Mucosa of rectum (tissue), 2 donors: ENCODE data around the gene CDC73.

Experiments used
- H3K27ac ChIP-seq, 2 donors: one replicate each; pipeline ENCODE4 v1.7.0; 2013; ENCODE audit warnings: inconsistent platforms in 2 of 2, low read depth in 2 of 2, low read length in 2 of 2
- H3K27me3 ChIP-seq, 2 donors: one replicate each; pipeline ENCODE4 v1.7.0; 2013; ENCODE audit warnings: low read length in 2 of 2; ENCODE audit not compliant: control insufficient read depth in 2 of 2, insufficient read depth in 2 of 2
- H3K36me3 ChIP-seq, 2 donors: one replicate each; pipeline ENCODE4 v1.7.0; 2013; ENCODE audit warnings: low read length in 2 of 2; ENCODE audit not compliant: control insufficient read depth in 2 of 2, insufficient read depth in 2 of 2
- H3K4me1 ChIP-seq, 2 donors: one replicate each; pipeline ENCODE4 v1.7.0; 2013; ENCODE audit warnings: low read length in 2 of 2, mild to moderate bottlenecking in 1 of 2; ENCODE audit not compliant: control insufficient read depth in 2 of 2, insufficient read depth in 2 of 2
- H3K4me3 ChIP-seq, 2 donors: one replicate each; pipeline ENCODE4 v1.7.0; 2013; ENCODE audit warnings: low read length in 2 of 2
- H3K9ac ChIP-seq, 2 donors: one replicate each; pipeline ENCODE4 v1.7.0; 2013; ENCODE audit warnings: low read length in 2 of 2, low read depth in 1 of 2, mild to moderate bottlenecking in 1 of 2
- H3K9me3 ChIP-seq, 2 donors: one replicate each; pipeline ENCODE4 v1.7.0; 2013; ENCODE audit warnings: low read length in 2 of 2; ENCODE audit not compliant: control insufficient read depth in 2 of 2
- donor health status: healthy.
- donor health status: Normal muscosa, but diverticular disease.

The CDC73 gene

GRCh38 chr1:193103759-193104501 lies 17.9 kb upstream of the CDC73 start:
- Histone ChIP-seq H3K36me3 (peaks cover 14 to 15% of the 10 kb centered on the region in 2 donors), H3K9me3 (no peaks in the 10 kb centered on the region), H3K27me3 (no peaks in the 10 kb centered on the region), H3K27ac (peak overlapping the region; percentile 90 to 93), H3K4me3 (peak overlapping the region; percentile 91 to 98), H3K4me1 (peaks cover 7 to 14% of the 10 kb centered on the region in 2 donors), H3K9ac (peak overlapping the region; percentile 88 to 91)

- peak overlapping the region; percentile 88 to 91 for H3K9ac ChIP-seq
- H3K27ac ChIP-seq: peak overlapping the region; percentile 90 to 93
- H3K27me3 ChIP-seq: no peaks in the 10 kb centered on the region
- peaks cover 7 to 14% of the 10 kb centered on the region in 2 donors for H3K4me1 ChIP-seq
- peaks cover 10 to 11% of the 10 kb centered on the region in 2 donors for H3K36me3 ChIP-seq
- H3K9me3 ChIP-seq: no peaks in the 10 kb centered on the region
- peak overlapping the region; percentile 91 to 98 for H3K4me3 ChIP-seq
Measured at GRCh38 chr1:193104502-193104906, 17.3 kb upstream of the CDC73 start.

DNA sequence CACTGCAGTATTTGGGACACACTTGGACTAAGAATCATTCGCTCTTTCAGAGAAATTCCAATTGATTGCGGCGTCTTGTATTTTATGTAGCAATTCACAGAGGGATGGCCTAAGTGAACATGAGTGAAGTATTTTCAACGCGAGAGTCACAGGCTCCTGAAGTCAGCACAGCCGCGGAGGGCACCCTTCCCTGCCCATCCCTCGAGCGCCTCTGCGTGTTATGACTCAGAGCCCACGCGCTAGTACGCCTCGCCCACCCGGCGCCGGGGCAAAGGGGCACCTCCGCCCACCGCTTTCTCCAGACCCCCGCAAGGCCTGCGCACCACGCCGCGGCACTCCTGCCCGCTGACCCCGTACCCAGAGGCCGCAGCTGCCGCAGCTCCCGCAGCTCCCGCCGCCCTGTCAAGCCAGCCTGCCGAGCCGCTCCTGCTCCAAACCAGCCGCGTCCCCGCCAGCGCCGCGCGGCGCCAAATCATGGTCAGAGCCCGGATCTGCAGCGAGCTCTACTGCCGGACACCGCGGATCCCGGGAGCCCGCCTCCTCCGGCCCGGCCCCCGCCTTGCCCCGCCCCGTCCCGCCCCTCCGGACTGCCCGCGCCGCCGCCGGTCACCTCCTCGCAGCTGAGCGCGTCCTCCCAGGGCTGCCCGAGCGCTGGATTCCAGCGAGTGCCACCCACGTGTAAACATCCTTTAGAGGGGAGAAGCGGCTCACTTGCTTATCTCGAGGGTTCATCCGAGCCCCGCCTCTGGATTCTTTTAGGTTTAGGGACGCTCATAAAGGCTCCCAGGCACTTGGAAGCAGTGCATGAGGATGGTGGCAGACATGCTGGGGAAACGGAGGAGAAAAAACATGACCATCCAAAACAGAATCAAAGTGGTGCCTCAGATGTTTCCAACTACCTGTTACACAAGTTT lies 16.7 kb upstream of the CDC73 start, which contains the start of gene GLRX2:
Gene GLRX2 (minus strand): TSS at position 508 of the 914 bp plus-strand sequence. CDS start 32 bp downstream, at position 476.
- H3K9ac ChIP-seq: peak within 1 kb of the TSS; percentile 88 to 91
- H3K4me1 ChIP-seq: peaks cover 7 to 14% of the 10 kb centered on the region in 2 donors
- peak within 1 kb of the TSS; percentile 90 to 93 for H3K27ac ChIP-seq

GRCh38 chr1:193105821-193106177 lies 16.0 kb upstream of the CDC73 start:
- Histone ChIP-seq H3K4me3 (peak overlapping the region; percentile 91 to 98), H3K27me3 (no peaks in the 10 kb centered on the region), H3K27ac (peak overlapping the region; percentile 90 to 93), H3K9me3 (no peaks in the 10 kb centered on the region), H3K9ac (peak overlapping the region; percentile 77 to 88), H3K36me3 (no peaks in the 10 kb centered on the region), H3K4me1 (peaks cover 7 to 14% of the 10 kb centered on the region in 2 donors)

More for the DNA sequence above, 16.7 kb upstream of the CDC73 start, which contains the start of gene GLRX2:
- Histone ChIP-seq H3K9me3 (no peaks in the 10 kb centered on the region), H3K4me3 (peak within 1 kb of the TSS; percentile 91 to 98), H3K27me3 (no peaks in the 10 kb centered on the region), H3K36me3 (peaks cover 3 to 5% of the 10 kb centered on the region in 2 donors)

DNA sequence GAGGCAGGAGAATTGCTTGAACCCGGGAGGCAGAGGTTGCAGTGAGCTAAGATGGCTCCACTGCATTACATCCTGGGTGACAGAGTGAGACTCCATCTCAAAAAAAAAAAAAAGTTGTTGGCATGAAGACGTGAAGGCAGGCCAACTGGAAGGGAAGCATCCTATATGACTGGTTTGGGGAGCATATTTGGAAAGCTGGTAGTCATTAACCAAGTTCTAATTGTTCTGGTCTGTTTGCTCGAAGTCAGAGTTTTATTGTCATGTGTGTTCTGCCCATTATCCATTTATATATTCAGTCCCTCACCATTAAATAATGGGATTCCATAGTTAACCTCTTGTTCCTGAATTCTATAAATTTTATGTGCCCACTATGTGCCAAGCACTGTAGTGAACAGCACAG lies 13.4 kb upstream of the CDC73 start:
- no peak overlapping the region for H3K27ac ChIP-seq
- H3K27me3 ChIP-seq: no peaks in the 10 kb centered on the region

DNA sequence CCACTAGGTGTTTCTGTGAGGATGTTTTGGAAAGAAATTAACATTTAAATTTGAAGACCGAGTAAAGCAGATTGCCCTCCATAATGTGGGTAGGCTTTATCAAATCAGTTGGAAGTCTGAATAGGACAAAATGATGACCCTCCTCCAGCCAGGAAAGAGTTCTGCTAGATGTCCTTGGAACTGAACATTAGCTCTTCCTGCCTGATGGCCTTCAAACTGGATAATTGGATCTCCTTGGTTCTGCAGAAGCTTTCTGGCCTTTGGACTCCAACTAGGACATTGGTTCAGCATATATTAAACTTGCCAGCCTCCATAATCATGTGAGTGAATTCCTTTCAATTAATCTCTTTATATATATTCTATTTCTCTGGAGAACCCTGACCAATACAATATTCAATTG lies 12.2 kb upstream of the CDC73 start:
- Histone ChIP-seq H3K9ac (no peak overlapping the region), H3K9me3 (no peaks in the 10 kb centered on the region), H3K4me3 (no peak overlapping the region), H3K4me1 (peaks cover under 1 to 3% of the 10 kb centered on the region in 2 donors), H3K27me3 (no peaks in the 10 kb centered on the region), H3K36me3 (no peaks in the 10 kb centered on the region), H3K27ac (no peak overlapping the region)

More for the DNA sequence above, 13.4 kb upstream of the CDC73 start:
- Histone ChIP-seq H3K4me1 (peaks cover 6 to 12% of the 10 kb centered on the region in 2 donors), H3K36me3 (no peaks in the 10 kb centered on the region), H3K4me3 (no peak overlapping the region), H3K9ac (no peak overlapping the region), H3K9me3 (no peaks in the 10 kb centered on the region)

DNA sequence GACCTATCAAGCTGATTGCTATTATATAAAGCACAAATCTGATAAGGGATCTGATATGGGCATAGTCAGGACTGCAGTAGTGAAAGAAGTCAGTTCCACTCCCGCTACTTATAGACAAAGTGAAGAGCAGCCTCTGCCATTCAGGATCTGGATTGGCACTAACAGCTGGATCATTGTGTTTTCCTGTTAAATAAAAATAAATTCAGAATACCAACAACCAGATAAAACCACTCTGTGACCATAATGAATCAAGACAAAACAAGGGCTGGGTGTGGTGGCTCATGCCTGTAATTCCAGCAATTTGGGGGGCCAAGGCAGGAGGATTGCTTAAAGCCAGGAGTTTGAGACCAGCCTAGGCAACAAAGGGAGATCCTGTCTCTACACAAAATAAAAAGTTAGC lies 11.6 kb upstream of the CDC73 start:
- H3K36me3 ChIP-seq: no peaks in the 10 kb centered on the region
- H3K9me3 ChIP-seq: no peaks in the 10 kb centered on the region
- no peak overlapping the region for H3K9ac ChIP-seq
- peaks cover 0 to 3% of the 10 kb centered on the region in 2 donors for H3K4me1 ChIP-seq
- no peak overlapping the region for H3K4me3 ChIP-seq
- no peaks in the 10 kb centered on the region for H3K27me3 ChIP-seq
- no peak overlapping the region for H3K27ac ChIP-seq

DNA sequence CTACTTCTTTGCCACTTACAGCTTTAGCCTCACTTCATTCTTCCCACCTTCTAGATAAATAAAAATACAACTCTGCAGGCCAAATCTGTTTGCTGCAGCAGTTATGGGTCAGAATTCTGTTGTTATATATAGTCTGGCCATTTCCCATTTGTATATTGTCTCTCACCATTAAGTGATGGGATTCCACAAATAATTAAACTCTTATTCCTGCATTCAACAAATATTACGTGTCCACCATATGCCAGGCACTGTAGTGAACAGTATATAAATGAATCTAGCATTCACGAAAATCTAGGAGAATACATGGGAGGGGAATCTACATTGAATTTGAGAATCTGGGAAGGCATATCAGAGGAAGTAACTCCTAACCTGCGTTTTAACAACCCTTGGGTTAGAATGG lies 11.0 kb upstream of the CDC73 start:
- no peak overlapping the region for H3K9ac ChIP-seq
- H3K27ac ChIP-seq: no peak overlapping the region
- no peaks in the 10 kb centered on the region for H3K9me3 ChIP-seq
- H3K4me3 ChIP-seq: no peak overlapping the region
- no peaks in the 10 kb centered on the region for H3K36me3 ChIP-seq
- H3K27me3 ChIP-seq: no peaks in the 10 kb centered on the region
- H3K4me1 ChIP-seq: no peaks in the 10 kb centered on the region

DNA sequence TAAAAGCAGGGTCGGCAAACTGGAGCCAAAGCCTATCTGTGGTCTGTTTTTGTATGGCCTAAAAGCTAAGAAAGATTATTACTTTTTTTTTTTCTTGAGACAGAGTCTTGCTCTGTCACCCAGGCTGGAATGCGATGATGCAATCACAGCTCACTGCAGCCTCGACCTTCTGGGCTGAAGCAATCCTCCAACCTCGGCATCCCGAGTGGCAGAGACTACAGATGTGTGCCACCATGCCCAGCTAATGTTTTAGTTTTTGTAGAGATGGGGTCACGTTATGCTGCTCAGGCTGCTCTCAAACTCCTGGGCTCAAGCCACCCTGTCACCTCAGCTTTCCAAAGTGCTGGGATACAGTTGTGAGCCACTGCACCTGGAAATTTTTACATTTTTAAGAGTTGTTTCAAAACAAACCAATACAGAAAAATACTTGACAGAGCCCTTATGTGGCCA lies 10.2 kb upstream of the CDC73 start:
- peak overlapping the region in 1 of 2 donors; percentile 21 for H3K27ac ChIP-seq
- no peak overlapping the region for H3K4me3 ChIP-seq
- H3K4me1 ChIP-seq: no peaks in the 10 kb centered on the region
- no peaks in the 10 kb centered on the region for H3K9me3 ChIP-seq
- no peaks in the 10 kb centered on the region for H3K36me3 ChIP-seq
- H3K27me3 ChIP-seq: no peaks in the 10 kb centered on the region
- H3K9ac ChIP-seq: no peak overlapping the region
